ENCODE measurements around the gene RHOXF1.
"Not testable (repeated sequence)": the region's sequence is repeated elsewhere in the genome, so short reads cannot be mapped to it uniquely, and the experiment has no call there.

GRCh38 chrX:120101057-120101456, 14.7 kb downstream of the RHOXF1 start:
- TF ChIP-seq CTCF, POLR2A (IDR thresholded peaks at IDR 0.05): not testable (repeated sequence)
